Putamen (tissue), 1 donor: Measurements from ENCODE around the gene AVPR2.

Source experiments
- DNase-seq: peaks from one replicate; pipeline ENCODE4 v3.0.0-alpha.2; 2016; ENCODE audit warnings: low spot score

Gene AVPR2

GRCh38 chrX:153952373-153953026 is 48.0 kb downstream of the AVPR2 start:
- DNase-seq, result no peak

- DNase-seq, result no peak
Measured at GRCh38 chrX:153953342-153953830, 48.9 kb downstream of the AVPR2 start.

- DNase-seq, result no peak
Measured at GRCh38 chrX:153953892-153954557, 49.6 kb downstream of the AVPR2 start.

DNA sequence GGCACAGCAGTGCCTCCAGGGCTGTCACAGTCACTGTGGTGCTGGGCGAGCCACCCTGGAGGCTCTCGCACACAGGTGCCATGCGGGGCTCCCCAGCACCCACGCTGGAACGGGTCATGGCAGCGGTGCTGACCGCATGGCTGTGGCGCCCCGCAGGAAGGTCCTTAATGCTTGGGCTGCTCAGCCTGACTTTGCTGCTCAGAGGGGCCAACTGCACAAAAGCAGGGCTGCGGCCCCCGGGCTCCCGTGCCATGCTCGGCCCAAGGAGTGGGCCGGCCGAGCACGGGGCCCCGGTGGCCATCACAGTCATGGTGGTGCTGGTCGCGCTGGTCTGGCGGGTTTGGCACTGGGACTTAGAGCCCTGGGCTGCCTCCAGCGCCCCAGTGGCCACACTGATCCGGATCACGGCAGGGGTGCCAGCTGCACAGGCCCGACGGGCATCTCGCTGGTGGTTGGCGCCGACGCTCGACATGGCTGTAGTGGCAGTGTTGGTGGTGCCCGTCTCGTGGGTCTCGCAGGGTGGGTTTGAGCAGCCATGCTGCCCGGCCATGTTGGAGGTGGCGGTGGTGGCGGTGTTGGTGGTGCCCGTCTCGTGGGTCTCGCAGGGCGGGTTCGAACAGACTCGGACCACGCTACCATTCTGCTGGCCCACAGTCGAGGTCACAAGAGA is 50.2 kb downstream of the AVPR2 start:
- DNase-seq, result no peak

DNA sequence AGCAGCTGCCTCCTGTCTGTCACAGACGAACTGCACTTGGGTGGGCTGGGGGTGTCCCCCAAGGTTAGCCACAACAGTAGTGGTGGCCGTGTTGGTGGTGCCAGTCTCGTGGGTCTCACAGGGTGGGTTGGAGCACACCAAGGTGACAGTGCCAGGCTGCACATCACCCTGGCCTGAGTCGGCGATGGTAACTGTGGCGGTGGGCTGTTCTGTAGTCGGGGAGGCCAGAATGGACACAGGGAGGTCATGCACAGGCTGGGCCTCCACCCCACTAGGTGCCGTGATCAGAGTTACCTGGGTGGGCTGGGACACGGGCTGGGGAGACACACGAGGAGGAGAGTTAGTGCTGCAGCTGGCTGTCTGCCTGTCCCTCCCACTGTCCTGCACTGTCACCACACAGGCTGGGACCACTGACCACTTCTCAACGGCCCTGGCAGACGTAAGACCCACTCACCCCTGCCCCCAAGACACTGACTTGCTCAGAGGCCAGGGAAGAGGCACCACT is 50.8 kb downstream of the AVPR2 start:
- DNase-seq, result no peak

DNA sequence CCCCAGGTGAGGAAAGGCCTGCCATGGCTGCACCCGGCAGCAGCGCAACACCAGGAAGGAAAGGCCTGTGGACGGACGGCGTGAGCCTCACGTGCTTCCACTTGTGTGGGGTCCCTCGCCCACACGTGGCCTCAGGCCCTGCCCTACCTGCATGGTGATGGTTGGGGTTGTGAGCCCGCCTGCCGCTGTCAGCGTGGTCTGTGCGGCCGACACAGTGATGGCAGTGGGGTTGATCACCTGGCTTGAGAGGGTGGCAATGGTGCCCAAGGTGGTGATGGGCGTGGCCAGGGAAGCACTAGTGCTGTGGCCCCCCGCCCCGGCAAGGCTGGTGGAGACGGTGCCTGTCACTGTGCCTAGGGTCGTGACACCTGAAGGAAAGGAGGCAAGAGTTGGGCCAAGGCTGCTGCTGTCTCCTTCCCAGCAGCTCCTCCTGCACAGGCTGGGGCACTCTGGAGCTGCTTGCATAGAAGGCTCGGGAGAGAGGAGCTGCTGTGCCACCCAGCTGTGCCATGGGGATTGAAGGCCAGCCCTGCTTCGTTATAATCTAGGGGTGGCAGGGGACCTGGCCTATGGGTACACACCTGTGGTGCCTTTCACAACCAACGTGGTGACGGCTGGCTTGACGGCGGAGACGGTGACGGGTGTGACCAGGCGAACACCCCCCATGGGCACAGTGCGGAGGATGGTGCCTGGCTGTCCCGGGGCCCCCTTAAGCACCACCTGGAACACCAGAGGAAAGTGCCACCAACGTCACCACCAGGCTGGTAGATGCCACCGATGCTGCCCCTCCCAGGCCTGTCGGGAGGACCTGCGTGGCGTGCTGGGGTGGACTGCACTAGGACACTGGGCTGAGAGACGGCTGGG is 51.8 kb downstream of the AVPR2 start:
- DNase-seq, result no peak
